Naive thymus-derived CD4-positive, alpha-beta T cell (primary cell): ENCODE data around the gene ABHD16A. TPM values are rescaled to one million over a fixed set of nuclear protein-coding genes. Genes with fewer than 3 reads are reported as not detected.

Experiments used
- ATAC-seq: fragments of 150-1000 bp; cut with Tn5 transposase; 2 replicates; pipeline ENCODE4 v1.10.0; 2021; ENCODE audit warnings: mild to moderate bottlenecking, moderate library complexity
- CTCF ChIA-PET: fragments of 350-600 bp; sonication (Branson Sonifier 250); formaldehyde crosslinking; loops from one replicate; lab custom pipeline; 2021; ENCODE audit warnings: antibody characterized with exemption; lab: Charles Lee
- POLR2A ChIA-PET: fragments of 350-600 bp; sonication (Branson Sonifier 250); formaldehyde crosslinking; loops from one replicate; lab custom pipeline; 2021; ENCODE audit warnings: antibody characterized with exemption, inconsistent platforms; lab: Charles Lee
- DNase-seq, 9 donors: peaks; one replicate each; pipeline versions ENCODE4 v3.0.0 to v3.0.0-alpha.2; 2020 to 2022; ENCODE audit warnings: mixed read lengths in 1 of 9
- H3K27ac ChIP-seq: one replicate; pipeline ENCODE4 v1.7.0; 2013; ENCODE audit warnings: mild to moderate bottlenecking, low read depth, low read length, moderate library complexity
- H3K27me3 ChIP-seq, 2 donors: one replicate each; pipeline ENCODE4 v1.7.0; 2013; ENCODE audit warnings: low read length in 2 of 2, mild to moderate bottlenecking in 2 of 2, moderate library complexity in 2 of 2; ENCODE audit not compliant: control insufficient read depth in 2 of 2, insufficient read depth in 2 of 2
- H3K36me3 ChIP-seq, 3 experiments: 1 replicate in 2 of 3; 2 replicates in 1 of 3; pipeline ENCODE4 v1.7.0; 2013; ENCODE audit warnings: low read length in 3 of 3, mild to moderate bottlenecking in 3 of 3, moderate library complexity in 1 of 3; ENCODE audit not compliant: insufficient read depth in 3 of 3, control insufficient read depth in 2 of 3
- H3K4me1 ChIP-seq, 2 donors: one replicate each; pipeline ENCODE4 v1.7.0; 2013; ENCODE audit warnings: low read length in 2 of 2, mild to moderate bottlenecking in 2 of 2, moderate library complexity in 1 of 2; ENCODE audit not compliant: control insufficient read depth in 2 of 2, insufficient read depth in 2 of 2
- H3K4me3 ChIP-seq: 2 replicates; pipeline ENCODE4 v1.7.0; 2013; ENCODE audit warnings: mild to moderate bottlenecking, low read length
- H3K9me3 ChIP-seq, 3 experiments: 1 replicate in 2 of 3; 2 replicates in 1 of 3; pipeline ENCODE4 v1.7.0; 2013; ENCODE audit warnings: low read length in 3 of 3; ENCODE audit not compliant: control insufficient read depth in 2 of 3
- H3K27ac Mint-ChIP-seq, 9 donors: one replicate each; pipeline ENCODE4 v1.8.0; 2020 to 2022; ENCODE audit warnings: mixed read lengths in 9 of 9, mild to moderate bottlenecking in 8 of 9, moderate library complexity in 5 of 9, inconsistent platforms in 2 of 9
- H3K27me3 Mint-ChIP-seq, 5 donors: one replicate each; pipeline ENCODE4 v1.8.0; 2021 to 2022; ENCODE audit warnings: mixed read lengths in 5 of 5, mild to moderate bottlenecking in 1 of 5
- H3K36me3 Mint-ChIP-seq, 5 donors: one replicate each; pipeline ENCODE4 v1.8.0; 2020 to 2022; ENCODE audit warnings: mixed read lengths in 5 of 5, mild to moderate bottlenecking in 3 of 5, inconsistent platforms in 1 of 5
- H3K4me1 Mint-ChIP-seq, 7 donors: one replicate each; pipeline ENCODE4 v1.8.0; 2020 to 2022; ENCODE audit warnings: mixed read lengths in 7 of 7, mild to moderate bottlenecking in 3 of 7, inconsistent platforms in 1 of 7
- H3K4me3 Mint-ChIP-seq, 10 donors: one replicate each; pipeline ENCODE4 v1.8.0; 2020 to 2022; ENCODE audit warnings: mild to moderate bottlenecking in 10 of 10, mixed read lengths in 10 of 10, moderate library complexity in 6 of 10, inconsistent platforms in 2 of 10
- H3K9me3 Mint-ChIP-seq, 11 donors: one replicate each; pipeline ENCODE4 v1.8.0; 2020 to 2022; ENCODE audit warnings: mixed read lengths in 11 of 11, mild to moderate bottlenecking in 4 of 11, inconsistent platforms in 1 of 11, moderate library complexity in 1 of 11
- intact Hi-C, 2 donors: fragments of 100-400 bp; cut with micrococcal nuclease; formaldehyde crosslinking; loops; one replicate each; pipeline ENCODE4 v1.15.1; 2023
- polyA plus RNA-seq, 2 donors: library from polyadenylated mRNA; unstranded; fragments of 300-500 nt; fragmentation: Illumina TruSeq; gene quantifications; one replicate each; pipeline ENCODE4 v1.2.3, GENCODE V29; 2021
- total RNA-seq, 6 experiments: library from RNA in 5 of 6; stranded (reverse) in 5 of 6; gene quantifications; 1 replicate in 5 of 6; 2 replicates in 1 of 6; pipeline ENCODE4 v1.2.3 and lab custom pipeline; 2021 to 2026

The ABHD16A gene
- total RNA-seq (10 to 100 TPM; 60.1 to 71.7 (median 65.2) TPM), polyA plus RNA-seq (10 to 100 TPM; 31.1 to 42.5 TPM), total RNA-seq (lab: John Stamatoyannopoulos, UW) (11.2 reads per million, percentile 38 among the genes with 10 or more reads in this experiment)

GRCh38 chr6:31702819-31703716 lies at the start of gene ABHD16A:
Gene ABHD16A, minus strand, starts transcription at chr6:31703324. Its CDS starts 43 bp downstream, at chr6:31703281.
- peak within 1 kb of the TSS; percentile 98 for H3K4me3 ChIP-seq
- Mint-ChIP-seq H3K4me3 (peak within 1 kb of the TSS; percentile 92 to 100 (median 98)), H3K27ac (peak within 1 kb of the TSS; percentile 95 to 98 (median 97)), H3K4me1 (peaks cover 15 to 38% (median 30%) of the 10 kb centered on the region in 7 donors), H3K36me3 (peaks cover 0 to 4% (median 3%) of the 10 kb centered on the region in 5 donors), H3K9me3 (no peaks in the 10 kb centered on the region), H3K27me3 (peaks cover 0 to 2% (median 0%) of the 10 kb centered on the region in 5 donors)
- ChIA-PET CTCF (interaction anchor here (1.4 kb wide), 1 partner anchor 9 kb away, joined by 5 read pairs; no protein-coding TSS in a partner anchor), POLR2A (interaction anchor here (0.6 to 2.7 kb wide), 30 partner anchors 9 to 1268 kb away, joined by 3 to 19 read pairs (median 4); partner anchors contain the start of genes BAG6, C6orf47, GPANK1 and HSPA1A)
- H3K27me3 ChIP-seq, result no peaks in the 10 kb centered on the region
- peak; percentile 93 to 97 (median 96) for DNase-seq
- peak; percentile 95 for ATAC-seq
- no peaks in the 10 kb centered on the region for H3K9me3 ChIP-seq
- H3K27ac ChIP-seq, result peak within 1 kb of the TSS; percentile 98
- peaks cover 0 to 19% (median 0%) of the 10 kb centered on the region in 3 experiments for H3K36me3 ChIP-seq
- peaks cover 21 to 28% of the 10 kb centered on the region in 2 donors for H3K4me1 ChIP-seq
- intact Hi-C loops, result loop anchor here (1.0 to 10.0 kb wide), 13 partner anchors 22 to 427 kb away; partner anchors contain the start of genes BAG6 (in 2 of the 2), DDX39B (in 2 of the 2), PRRC2A (in 2 of the 2) and ATP6V1G2 (in 1 of the 2)

- Histone ChIP-seq H3K27me3 (no peaks in the 10 kb centered on the region), H3K27ac (no peak overlapping the region), H3K4me1 (no peaks in the 10 kb centered on the region), H3K36me3 (no peaks in the 10 kb centered on the region), H3K4me3 (no peak overlapping the region), H3K9me3 (no peaks in the 10 kb centered on the region)
- Mint-ChIP-seq H3K9me3 (no peaks in the 10 kb centered on the region), H3K4me3 (no peak overlapping the region), H3K36me3 (peaks cover 0 to 7% (median 0%) of the 10 kb centered on the region in 5 donors), H3K4me1 (peaks cover 0 to 6% (median 0%) of the 10 kb centered on the region in 7 donors), H3K27ac (no peak overlapping the region), H3K27me3 (no peaks in the 10 kb centered on the region)
- intact Hi-C loops, result no loop called here
- ATAC-seq (no peak), DNase-seq (no peak)
- CTCF ChIA-PET, result interaction anchor here (0.5 kb wide), 1 partner anchor 1722 kb away, joined by 3 read pairs; no protein-coding TSS in a partner anchor
- POLR2A ChIA-PET, result interaction anchor here (1.2 kb wide), 1 partner anchor 21 kb away, joined by 5 read pairs; no protein-coding TSS in a partner anchor
Observed at GRCh38 chr6:31752739-31753319, 49.7 kb upstream of the ABHD16A start.

GRCh38 chr6:31750411-31751022 lies 47.4 kb upstream of the ABHD16A start:
- no peak overlapping the region for H3K4me3 ChIP-seq
- DNase-seq (no peak), ATAC-seq (no peak)
- H3K4me1 ChIP-seq, result no peaks in the 10 kb centered on the region
- no peak overlapping the region for H3K27ac ChIP-seq
- intact Hi-C loops, result no loop called here
- no peaks in the 10 kb centered on the region for H3K36me3 ChIP-seq
- no peaks in the 10 kb centered on the region for H3K9me3 ChIP-seq
- Mint-ChIP-seq H3K9me3 (peaks cover 0 to 2% (median 0%) of the 10 kb centered on the region in 11 donors), H3K36me3 (peaks cover 0 to 12% (median 0%) of the 10 kb centered on the region in 5 donors), H3K27me3 (no peaks in the 10 kb centered on the region), H3K4me1 (peaks cover 0 to 9% (median 0%) of the 10 kb centered on the region in 7 donors), H3K27ac (no peak overlapping the region), H3K4me3 (no peak overlapping the region)
- ChIA-PET CTCF (no interaction called here), POLR2A (interaction anchor here (1.0 kb wide), 1 partner anchor 56 kb away, joined by 3 read pairs; the partner anchor contains the start of gene LSM2)
- H3K27me3 ChIP-seq, result no peaks in the 10 kb centered on the region

- Mint-ChIP-seq H3K4me1 (peaks cover 0 to 10% (median 0%) of the 10 kb centered on the region in 7 donors), H3K27ac (no peak overlapping the region), H3K36me3 (peaks cover 0 to 17% (median 0%) of the 10 kb centered on the region in 5 donors), H3K4me3 (peak overlapping the region in 1 of 10 donors; percentile 17), H3K9me3 (peaks cover 0 to 2% (median 0%) of the 10 kb centered on the region in 11 donors), H3K27me3 (no peaks in the 10 kb centered on the region)
- CTCF ChIA-PET, result no interaction called here
- POLR2A ChIA-PET, result interaction anchor here (1.0 kb wide), 1 partner anchor 57 kb away, joined by 3 read pairs; the partner anchor contains the start of gene LSM2
- DNase-seq (no peak), ATAC-seq (no peak)
- no peak overlapping the region for H3K27ac ChIP-seq
- H3K36me3 ChIP-seq, result no peaks in the 10 kb centered on the region
- intact Hi-C loops, result no loop called here
- H3K9me3 ChIP-seq, result no peaks in the 10 kb centered on the region
- no peaks in the 10 kb centered on the region for H3K4me1 ChIP-seq
- no peaks in the 10 kb centered on the region for H3K27me3 ChIP-seq
- no peak overlapping the region for H3K4me3 ChIP-seq
Observed at GRCh38 chr6:31749301-31750036, 46.3 kb upstream of the ABHD16A start.

- ChIA-PET CTCF (no interaction called here), POLR2A (no interaction called here)
- Histone ChIP-seq H3K4me1 (peaks cover 2 to 3% of the 10 kb centered on the region in 2 donors), H3K4me3 (no peak overlapping the region), H3K9me3 (no peaks in the 10 kb centered on the region), H3K27me3 (no peaks in the 10 kb centered on the region), H3K36me3 (no peaks in the 10 kb centered on the region), H3K27ac (no peak overlapping the region)
- peaks cover 0 to 5% (median 0%) of the 10 kb centered on the region in 11 donors for H3K9me3 Mint-ChIP-seq
- H3K4me3 Mint-ChIP-seq, result no peak overlapping the region
- ATAC-seq (no peak), DNase-seq (no peak)
- H3K27me3 Mint-ChIP-seq, result no peaks in the 10 kb centered on the region
- H3K4me1 Mint-ChIP-seq, result peaks cover 5 to 39% (median 16%) of the 10 kb centered on the region in 7 donors
- H3K27ac Mint-ChIP-seq, result peak overlapping the region in 2 of 9 donors; percentile 6 to 11
- intact Hi-C loops, result no loop called here
- H3K36me3 Mint-ChIP-seq, result peaks cover 0 to 25% (median 0%) of the 10 kb centered on the region in 5 donors
Observed at GRCh38 chr6:31744422-31744821, 41.3 kb upstream of the ABHD16A start.
